ENCODE data around the gene ABHD5.

Gene ABHD5

DNA sequence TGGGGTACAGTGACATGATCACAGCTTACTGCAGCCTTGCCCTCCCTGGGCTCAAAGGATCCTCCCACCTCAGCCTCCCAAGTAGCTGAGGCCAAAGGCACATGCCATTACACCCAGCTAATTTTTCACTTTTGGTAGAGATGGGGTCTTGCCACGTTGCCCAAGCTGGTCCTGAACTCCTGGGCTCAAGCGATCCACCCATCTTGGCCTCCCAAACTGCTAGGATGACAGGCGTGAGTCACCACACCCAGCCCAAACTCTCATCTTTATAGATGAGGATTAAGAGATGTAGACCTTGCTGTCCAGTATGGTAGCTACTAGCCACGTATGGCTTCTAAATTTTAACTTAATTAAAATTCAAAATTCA lies 4.4 kb upstream of the ABHD5 start:
- DNase-seq, result no peak

DNA sequence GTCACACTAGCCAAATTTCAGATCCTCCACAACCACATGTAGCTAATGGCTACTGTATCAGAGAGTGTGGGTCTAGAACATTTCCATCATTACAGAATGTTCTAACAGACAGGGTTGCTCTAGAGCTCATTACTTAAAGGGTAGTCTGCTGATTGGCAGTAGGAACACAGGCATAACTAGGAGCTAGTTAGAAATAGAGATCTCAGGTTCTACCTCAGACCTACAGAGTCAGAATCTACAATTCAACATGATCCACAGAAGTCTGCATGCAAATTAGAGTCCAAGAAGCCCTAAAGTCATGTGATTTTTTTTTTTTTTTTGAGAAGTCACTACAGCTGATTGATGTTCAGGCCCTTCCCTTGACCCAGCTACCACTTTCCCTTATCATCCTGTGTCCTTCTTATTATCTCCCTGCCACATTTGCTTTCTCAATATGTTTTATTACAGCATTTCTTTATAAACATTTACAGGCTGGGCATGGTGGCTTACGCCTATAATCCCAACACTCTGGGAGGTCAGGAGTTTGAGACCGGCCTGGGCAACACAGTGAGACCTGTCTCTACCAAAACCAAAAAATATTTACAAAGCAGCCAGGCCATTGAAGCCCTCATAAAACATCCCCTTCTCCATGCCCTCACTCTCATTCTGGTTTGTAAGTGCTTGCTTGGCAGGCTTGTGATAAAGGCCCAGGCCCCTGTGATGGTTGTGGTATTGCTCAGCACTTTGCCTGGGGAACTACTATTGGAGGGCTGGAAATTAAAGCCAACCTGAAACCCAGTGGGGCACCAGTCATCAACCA lies 3.8 kb upstream of the ABHD5 start:
- DNase-seq, result no peak

DNA sequence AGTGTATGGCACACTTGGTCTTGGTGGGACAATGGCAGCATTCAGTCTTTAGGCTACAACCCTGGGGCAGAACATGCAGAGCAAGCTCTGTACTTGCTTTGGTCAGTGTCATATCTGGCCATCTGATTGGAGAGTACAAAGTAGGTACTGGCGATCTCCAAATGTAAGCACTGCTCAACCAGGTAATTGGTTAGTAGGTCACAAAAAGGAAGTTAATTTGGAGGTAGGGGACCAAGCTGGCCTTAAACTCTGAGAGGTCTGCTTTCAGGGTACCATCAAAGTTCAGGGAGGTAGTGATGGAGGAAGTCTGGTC lies 3.3 kb upstream of the ABHD5 start:
- DNase-seq, result no peak

DNA sequence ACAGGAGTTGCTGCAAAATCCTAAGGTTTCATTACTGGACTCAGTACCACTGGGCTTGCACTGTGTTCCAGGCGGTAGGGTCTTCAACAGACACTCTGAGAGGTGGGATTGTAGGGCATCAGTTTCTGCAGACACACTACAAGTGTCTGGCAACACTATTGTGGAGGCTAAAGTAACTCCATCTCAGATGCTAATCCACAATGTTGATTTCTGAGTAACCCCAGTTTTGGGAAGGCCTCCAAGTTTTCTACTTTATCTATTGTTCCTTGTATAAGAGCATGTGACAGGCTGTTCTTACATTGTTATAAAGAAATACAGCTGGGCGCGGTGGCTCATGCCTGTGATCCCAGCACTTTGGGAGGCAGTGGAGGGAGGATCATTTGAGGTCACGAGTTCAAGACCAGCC lies 2.5 kb upstream of the ABHD5 start:
- no peak for DNase-seq

DNA sequence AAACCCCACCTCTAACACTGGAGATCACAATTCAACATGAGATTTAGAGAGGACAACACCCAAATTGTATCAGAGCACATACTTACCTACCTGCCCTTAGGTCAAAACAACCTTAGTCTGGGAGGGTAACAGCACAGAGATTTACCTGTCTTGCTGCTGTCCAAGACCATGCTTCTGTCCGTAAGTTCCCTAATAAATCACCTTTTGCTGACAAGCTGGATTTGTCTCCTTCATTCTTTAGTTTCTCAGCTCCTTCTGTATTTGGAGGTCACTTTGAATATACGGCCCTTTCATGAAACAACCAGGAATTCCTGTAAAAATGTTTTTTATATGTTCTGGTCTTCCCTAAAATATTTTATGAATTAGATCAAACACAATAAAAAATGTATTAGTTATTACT lies 1.6 kb upstream of the ABHD5 start:
- DNase-seq, result no peak

DNA sequence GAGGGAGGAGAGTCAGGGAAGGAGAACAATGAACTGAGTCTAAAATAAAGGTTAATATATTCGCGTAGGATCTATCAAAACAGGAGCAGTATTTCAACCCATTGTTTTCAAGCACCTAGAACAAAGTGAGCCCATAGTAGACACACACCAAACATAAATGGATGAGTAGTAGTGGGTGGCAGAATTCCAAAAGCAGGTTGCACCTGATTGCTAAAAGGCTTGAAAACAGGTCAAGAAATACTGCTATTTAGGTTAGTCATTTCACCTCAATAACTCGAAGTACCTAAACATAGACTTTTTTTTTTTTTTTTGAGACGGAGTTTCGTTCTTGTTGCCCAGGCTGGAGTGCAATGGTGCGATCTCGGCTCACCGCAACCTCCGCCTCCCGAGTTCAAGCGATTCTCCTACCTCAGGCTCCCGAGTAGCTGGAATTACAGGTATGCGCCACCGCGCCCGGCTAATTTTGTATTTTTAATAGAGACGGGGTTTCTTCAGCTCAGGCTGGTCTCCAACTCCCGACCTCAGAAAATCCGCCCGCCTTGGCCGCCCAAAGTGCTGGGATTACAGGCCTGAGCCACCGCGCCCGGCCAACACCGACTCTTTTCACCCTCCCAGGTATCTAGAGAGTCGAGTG lies 855 bp upstream of the ABHD5 start:
- no peak for DNase-seq

DNA sequence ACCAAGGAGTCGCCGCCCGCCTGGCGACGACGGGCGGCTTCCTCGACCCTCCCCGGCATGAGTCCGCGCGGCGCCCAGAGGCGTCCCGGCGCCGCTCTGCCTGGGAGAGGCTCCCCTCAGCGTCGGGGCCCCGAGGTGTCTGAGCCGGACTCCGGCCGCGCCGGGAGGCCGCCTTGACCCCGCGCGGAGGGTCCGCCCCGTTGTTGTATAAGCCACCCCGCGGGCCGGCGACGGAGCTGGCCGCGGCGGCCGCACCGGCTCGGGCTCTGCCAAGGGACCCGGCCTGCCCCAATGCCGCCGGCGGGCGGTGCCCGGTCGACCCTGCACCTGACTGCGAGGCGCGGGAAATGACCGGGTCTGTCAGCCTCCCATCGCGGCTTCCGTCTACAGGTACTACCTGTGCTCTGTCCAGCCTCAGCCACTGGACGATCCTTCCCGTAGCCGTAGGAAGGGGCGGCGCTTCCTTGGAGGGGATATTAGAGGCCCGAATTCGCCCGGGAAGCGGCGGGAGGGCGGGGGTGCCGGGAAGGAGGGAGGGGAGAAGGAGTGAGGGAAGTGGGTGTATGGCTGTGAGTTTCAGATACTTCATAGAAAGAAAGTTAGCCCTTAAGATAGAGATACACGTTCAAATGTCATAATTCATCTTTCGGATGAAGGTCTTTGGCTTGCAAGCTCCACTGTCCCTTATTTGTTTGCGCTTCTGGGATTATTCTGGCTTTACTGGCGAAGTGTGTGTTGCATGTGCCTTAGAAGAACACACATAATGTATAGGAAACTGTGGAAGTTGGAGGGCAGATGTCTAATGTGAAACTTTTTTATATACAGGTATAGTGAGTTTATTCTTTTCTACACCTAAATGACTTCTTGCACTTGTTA lies 620 bp downstream of the ABHD5 start:
- DNase-seq, result peak; percentile 17 to 41

DNA sequence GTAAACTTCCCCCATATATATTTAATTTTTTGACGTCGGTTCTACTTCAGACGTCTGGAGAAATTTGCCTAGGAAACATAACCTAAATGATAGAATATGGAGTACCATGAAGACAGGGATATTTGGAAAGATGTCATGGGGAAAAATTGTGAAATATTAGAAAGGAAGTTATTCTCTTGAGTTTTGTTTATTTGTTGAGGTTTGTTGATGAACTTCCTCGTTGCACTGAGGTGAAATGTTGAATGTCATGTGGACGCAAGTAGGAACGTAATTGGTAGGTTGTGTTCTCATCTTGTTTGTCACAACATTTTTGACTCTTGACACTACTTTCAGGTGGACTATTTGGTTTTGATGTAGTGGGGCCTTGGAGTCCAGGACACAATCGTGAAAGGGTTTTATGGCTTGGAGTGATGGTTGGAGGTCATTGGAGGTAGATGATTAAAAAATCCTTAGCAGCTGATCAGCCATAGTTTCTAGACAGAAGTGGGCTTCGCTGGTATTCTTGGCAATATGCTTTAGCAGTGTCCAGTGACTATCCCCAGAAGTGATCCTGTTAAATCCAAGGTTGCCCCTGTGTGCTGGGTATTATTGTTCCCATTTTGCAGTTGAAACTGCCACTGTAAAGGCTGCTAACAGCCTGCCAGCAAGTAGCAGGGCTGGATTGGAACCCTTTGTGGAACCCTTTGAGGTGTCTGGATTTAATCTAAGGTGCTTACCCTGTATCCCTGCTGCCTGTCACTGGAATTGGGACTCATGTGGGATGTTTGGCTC lies 1.5 kb downstream of the ABHD5 start:
- DNase-seq, result no peak

DNA sequence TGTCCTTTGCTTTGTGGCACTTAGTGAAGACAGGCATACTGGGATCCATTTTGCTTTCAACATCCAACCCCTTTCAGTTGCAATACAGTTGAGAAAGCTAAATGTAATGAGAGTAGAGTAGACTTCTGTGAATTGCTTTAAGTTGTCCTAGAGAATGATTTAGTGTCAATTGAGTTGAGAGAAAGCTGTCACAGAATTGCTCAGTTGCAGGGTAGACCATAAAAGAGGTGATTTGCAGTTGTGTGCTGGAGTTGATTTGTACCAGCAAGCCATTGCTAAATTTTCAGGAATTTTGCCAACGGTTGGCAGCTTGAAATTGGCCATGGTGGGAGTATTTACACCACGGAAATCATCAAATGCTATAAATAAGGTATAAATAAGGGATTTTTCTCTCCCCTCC lies 2.2 kb downstream of the ABHD5 start:
- no peak for DNase-seq

DNA sequence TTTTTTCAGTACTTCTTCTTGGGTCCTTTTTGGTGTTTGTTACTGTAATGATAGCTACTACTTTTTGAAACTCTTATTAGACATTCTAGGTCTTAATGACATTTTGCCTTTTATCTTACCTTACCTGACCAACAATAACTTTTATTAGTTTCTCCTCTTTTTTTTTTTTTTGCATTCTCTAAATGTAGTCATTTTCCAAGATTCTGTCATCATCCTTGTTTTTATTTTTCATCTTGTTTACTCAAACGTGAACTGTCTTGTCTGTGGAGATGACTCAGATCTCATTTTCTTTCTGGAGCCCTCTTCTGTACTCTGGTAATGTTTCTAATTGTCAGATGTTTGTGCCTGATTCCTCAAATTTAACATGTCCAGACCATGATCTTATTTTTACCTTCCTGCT lies 2.9 kb downstream of the ABHD5 start:
- DNase-seq, result no peak

DNA sequence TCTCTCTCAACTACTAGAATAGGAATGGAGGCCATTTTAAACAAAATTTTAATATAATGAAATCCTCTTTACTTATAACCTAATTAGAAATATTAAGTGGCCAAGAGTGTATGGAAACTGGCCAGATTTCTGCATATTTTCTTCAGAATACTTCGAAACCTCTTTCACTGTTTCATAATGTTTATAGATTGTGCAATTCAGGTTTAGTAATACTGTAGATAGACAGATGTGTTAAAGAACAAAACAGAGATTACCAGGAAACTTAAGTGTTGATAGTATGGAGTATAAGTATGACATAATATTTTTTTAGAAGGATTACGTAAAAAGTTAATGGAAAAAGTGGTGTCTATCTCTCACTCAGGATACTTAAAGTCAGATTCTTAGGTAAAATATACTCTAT lies 4.7 kb downstream of the ABHD5 start:
- DNase-seq, result no peak

DNA sequence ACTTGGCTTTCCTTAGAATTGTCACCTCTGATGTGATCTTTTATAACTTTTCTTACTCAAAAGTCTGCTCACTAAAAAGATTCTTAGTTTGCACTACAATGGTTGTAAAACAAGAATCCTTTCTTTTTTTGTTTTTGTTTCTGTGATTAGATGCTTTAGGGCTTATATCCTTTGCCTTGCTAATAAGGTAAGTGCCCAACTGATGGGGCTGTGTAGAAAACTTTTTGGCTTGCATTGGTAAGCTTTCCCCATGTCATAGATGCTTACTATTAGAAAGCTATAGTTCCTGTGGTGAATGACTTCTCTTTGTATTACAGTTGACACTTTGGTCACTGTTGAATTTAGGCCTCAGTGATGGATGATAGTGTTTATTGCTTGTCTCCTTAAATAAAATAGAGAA lies 5.1 kb downstream of the ABHD5 start:
- DNase-seq, result no peak

DNA sequence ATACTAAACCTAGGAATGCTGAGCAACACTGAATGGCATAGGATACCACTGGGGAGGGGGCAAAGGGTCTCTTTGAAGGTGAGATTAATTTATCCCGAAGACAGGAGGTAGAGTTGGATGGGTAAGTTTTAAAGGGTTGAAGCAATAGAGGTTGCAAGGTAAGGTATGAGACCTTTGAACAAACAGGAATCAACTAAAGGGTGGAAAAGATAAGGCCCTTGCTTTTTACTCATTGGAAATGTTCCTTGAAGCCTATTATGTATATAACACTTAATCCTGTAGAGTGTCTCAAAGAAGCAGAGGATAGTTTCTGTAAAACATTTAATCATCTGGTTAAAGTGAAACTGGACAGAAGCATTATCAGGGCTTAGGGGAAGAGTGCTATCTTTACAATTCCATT lies 5.7 kb downstream of the ABHD5 start:
- no peak for DNase-seq

DNA sequence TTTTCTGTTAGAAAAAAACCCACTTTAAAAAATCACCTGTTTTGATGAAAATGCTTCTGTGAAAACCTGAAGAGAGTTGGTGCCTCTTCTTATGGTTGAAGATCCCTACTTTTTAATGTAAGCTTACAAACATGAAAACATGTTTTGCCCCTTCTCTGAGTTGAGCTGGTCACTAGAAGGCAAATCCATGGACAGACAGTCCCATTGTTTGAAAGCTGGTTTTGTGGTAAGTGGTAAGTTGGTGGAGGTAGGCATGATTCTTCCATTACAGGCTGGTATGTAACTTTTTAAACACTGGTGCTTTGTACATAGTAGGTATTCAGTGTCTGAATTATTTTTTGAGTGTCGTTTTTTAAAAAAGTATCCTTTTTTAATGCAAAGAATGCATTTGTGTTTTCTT lies 6.1 kb downstream of the ABHD5 start:
- DNase-seq, result no peak

DNA sequence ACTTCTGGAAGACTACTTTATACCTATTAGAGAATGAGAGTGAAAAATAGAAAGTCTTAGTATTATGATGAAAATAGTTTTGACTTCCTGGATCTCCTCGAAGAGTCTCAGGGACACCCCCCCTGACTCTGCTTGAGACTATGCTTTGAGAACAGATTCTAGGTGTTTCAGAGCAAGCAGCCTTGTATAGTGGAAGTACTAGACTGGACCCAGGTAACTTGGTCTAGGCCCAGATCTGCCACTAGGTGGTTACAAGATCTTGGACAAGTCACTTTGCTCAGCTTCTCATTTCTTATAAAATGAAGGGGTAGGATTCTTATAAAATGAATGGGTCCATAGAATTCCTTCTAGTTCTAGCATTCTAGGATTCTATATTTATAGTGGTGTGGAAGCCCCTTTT lies 9.1 kb downstream of the ABHD5 start:
- DNase-seq, result peak in 1 of 2 donors; percentile 14

DNA sequence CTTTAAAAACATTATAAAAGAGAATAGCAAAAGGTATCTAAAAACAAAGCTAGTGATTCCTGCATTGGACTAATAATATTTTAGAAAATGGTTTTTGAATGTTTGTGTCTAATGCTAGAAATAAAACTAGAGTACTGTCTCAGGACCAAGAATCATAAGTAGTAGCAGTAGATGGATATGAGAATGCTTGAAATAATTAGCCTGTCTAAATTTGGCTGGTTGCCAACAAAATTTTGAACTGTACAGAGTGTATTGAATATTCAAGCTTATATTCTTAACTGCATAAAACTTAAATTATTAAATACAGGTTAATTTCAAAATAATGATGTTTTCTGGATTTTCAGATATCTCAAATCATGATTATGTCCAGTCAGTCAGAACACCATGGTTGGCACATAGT lies 14.0 kb downstream of the ABHD5 start:
- no peak for DNase-seq

DNA sequence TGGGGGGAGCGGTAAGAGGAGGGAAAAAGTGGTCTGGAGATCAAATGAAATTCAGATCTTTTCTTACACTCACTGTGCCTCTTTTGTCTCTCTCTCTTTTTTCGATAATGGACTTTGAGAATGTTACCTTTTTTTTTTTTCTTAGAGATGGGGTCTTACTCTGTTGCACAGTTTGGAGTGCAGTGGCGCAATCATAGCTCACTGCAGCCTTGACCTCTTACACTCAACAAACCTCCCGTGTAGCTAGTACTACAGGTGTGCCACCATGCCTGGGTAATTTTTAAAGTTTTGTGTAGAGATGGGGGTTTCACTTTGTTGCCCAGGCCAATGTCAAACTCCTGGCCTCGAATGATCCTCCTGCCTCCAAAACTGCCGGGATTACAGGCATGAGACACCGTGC lies 15.6 kb downstream of the ABHD5 start:
- no peak for DNase-seq

DNA sequence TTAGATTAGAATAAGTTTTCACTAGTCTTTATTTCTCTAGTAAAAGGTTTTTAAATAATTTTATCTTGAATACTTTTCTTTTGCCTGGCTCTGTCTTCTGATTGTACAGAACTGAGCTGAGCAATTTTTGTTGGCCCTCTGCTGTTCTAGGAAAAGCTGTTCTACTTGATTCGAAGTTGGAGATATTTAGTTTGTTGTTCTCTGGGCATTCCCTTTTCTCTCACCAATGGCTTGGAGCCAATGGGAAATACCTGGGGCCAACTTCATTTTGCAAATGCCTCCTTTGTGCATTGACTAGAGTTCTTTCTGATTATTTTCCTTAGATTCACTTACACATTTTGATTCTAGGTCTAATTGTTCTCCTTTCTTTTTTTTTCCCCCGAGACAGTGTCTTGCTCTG lies 16.5 kb downstream of the ABHD5 start:
- no peak for DNase-seq

DNA sequence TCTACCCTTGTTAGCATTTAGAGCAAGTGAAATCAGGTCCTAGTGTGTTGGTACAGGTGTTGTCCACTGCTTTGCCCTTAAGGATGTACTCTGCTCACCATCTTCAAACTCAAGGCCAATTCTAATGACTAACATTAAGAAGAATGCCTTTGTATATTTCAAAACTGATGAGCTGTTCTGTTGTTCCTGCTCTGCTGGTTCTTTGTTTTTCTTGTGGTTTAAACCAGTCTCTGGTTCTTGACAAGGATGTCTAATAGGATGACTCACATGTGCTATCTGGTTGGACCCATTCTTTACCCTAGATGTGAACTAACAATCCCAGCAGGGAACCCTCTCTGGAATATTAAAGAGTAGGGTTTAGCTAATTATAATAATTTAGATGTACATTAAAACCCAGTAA lies 17.3 kb downstream of the ABHD5 start:
- no peak for DNase-seq

DNA sequence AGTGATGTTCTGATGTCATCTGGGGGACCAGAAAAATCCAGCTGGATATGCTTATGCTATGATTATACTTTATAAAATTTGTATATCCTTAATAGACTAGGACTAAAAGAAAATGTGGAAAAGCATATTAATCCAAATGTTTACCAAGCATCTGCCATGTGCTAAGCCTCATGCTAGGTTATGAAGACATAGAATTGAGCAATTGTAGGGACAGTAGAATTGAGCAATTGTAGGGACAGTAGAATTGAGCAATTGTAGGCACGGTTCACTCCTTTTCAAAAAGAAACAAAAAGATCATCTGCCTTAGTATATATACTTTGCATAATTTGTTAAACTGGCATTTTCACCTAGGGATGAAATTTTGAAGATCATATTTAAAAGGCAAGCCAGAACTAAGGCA lies 18.3 kb downstream of the ABHD5 start:
- DNase-seq, result no peak

DNA sequence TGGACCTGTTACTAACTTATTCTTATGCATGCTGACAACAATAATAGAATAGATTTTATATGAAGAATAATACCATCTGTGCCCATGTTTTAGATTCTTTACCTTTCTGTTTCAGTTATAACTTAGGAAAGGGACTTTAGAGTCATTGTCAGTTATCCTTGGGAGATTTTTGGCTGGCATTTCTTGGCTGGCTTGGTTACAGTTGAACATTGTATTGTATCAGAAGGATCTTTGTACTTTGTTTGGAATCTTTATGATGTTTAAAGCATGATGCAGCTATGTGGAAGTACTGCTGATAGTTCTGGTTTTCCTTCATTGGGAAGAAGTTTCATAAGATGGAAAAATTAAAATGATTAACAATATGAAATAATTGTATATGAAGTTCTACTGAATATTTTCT lies 19.9 kb downstream of the ABHD5 start:
- no peak for DNase-seq

DNA sequence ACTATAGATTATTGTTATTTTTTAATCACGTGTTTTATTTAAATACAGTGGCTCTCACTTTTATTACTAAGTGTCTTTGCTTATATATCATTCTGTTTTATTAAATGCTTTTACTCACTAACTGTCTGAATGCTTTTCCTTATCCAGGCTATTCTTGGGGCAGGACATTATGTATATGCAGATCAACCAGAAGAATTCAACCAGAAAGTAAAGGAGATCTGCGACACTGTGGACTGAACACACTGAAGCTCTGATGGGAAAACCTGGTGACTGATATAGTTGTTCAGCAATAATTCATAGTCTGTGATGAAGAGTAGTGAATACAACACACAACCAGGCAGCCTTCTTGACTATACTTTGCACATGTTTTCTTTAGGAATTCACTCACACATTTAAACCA lies 27.6 kb downstream of the ABHD5 start:
- no peak for DNase-seq

DNA sequence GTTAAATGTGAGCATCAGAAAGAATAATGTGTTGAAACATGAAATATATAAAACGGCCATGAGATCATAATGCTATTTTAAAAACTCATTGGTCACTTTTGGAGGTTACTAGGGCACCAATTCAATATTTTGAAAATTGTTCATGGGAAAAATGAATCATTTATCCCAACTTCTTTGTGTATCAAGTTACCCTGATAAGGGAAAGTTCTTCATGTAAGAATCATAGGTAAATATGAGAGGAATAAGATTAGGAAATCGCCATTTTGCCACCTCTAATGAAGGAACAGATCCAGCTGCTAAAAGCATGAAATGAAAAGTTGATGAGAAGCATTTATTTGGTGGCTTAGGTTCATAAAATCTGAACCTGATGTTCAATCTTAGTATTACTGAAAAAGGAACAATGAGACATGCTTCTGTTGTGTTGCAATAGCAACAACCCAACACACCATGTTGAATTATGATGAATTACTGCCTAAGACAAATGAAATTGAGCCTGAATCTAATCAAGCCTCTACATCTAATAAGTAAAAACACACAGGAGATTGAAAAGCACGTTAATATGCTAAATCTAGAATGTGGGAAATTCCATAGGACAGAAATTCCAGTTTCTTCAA lies 32.5 kb downstream of the ABHD5 start:
- no peak for DNase-seq

Data from CD4-positive, alpha-beta T cell treated with Interleukin-4 for 1 hour (primary cell).